Measurements from ENCODE around the gene CHCHD3. TPM values are rescaled to one million over a fixed set of nuclear protein-coding genes. Genes with fewer than 3 reads are reported as not detected.

Gene CHCHD3
- polyA plus RNA-seq, 3 donors, result 30.5 to 56.7 (median 48.8) TPM

GRCh38 chr7:133027397-133027796 lies 54.5 kb downstream of the CHCHD3 start:
- H3K9me3 ChIP-seq (replicated peaks in 1 of 2; ENCODE audit: control insufficient read depth in 1 of 2, insufficient read depth in 1 of 2, low read length in 2 of 2), result peaks cover 0 to 4% of the 10 kb centered on the region in 2 donors
- Mint-ChIP-seq H3K36me3 (peaks cover 9 to 19% of the 10 kb centered on the region in 2 donors), H3K27me3 (ENCODE audit: low read depth in 3 of 3) (peaks cover 0 to 1% (median 0%) of the 10 kb centered on the region in 3 donors), H3K4me3 (no peak overlapping the region), H3K27ac (no peak overlapping the region), H3K4me1 (no peaks in the 10 kb centered on the region), H3K9me3 (peaks cover 2 to 14% (median 8%) of the 10 kb centered on the region in 7 donors)
- no peak overlapping the region for H3K4me3 ChIP-seq (replicated peaks in 1 of 3; ENCODE audit: low read depth in 2 of 3, low read length in 3 of 3)
- no peaks in the 10 kb centered on the region for H3K27me3 ChIP-seq (ENCODE audit: control insufficient read depth in 2 of 2, insufficient read depth in 2 of 2, low read length in 2 of 2)
- intact Hi-C loops (cut with micrococcal nuclease), result no loop called here
- no peak overlapping the region for H3K4me2 ChIP-seq (replicated peaks; ENCODE audit: extremely low read depth, low read length, poor library complexity, severe bottlenecking)
- peaks cover 4 to 16% of the 10 kb centered on the region in 2 donors for H3K36me3 ChIP-seq (replicated peaks in 1 of 2; ENCODE audit: control insufficient read depth in 1 of 2, insufficient read depth in 2 of 2, low read length in 2 of 2)
- no peak for DNase-seq
- H3K4me1 ChIP-seq (ENCODE audit: control insufficient read depth in 1 of 2, insufficient read depth in 2 of 2, low read length in 2 of 2), result no peaks in the 10 kb centered on the region
- H3K9ac ChIP-seq (ENCODE audit: insufficient read depth, low read length, poor library complexity, severe bottlenecking), result no peak overlapping the region
- H2AFZ ChIP-seq (ENCODE audit: insufficient read depth, low read depth, low read length, poor library complexity, severe bottlenecking), result no peak overlapping the region
- TF ChIP-seq CTCF (IDR thresholded peaks at IDR 0.05), result no peak
- no peaks in the 10 kb centered on the region for H3K79me2 ChIP-seq (ENCODE audit: insufficient read depth, low read length)
- H3K27ac ChIP-seq (ENCODE audit: low read depth in 1 of 2, low read length in 2 of 2), result no peak overlapping the region
- H4K20me1 ChIP-seq (ENCODE audit: insufficient read depth, low read length), result no peaks in the 10 kb centered on the region

GRCh38 chr7:133026210-133026859 lies 55.6 kb downstream of the CHCHD3 start:
- H3K36me3 ChIP-seq (replicated peaks in 1 of 2; ENCODE audit: control insufficient read depth in 1 of 2, insufficient read depth in 2 of 2, low read length in 2 of 2), result peaks cover 4 to 21% of the 10 kb centered on the region in 2 donors
- no peak for DNase-seq
- no peak overlapping the region for H3K27ac Mint-ChIP-seq
- H3K79me2 ChIP-seq (ENCODE audit: insufficient read depth, low read length), result no peaks in the 10 kb centered on the region
- H3K9ac ChIP-seq (ENCODE audit: insufficient read depth, low read length, poor library complexity, severe bottlenecking), result no peak overlapping the region
- H3K4me1 Mint-ChIP-seq, result no peaks in the 10 kb centered on the region
- H4K20me1 ChIP-seq (ENCODE audit: insufficient read depth, low read length), result no peaks in the 10 kb centered on the region
- H3K27me3 ChIP-seq (ENCODE audit: control insufficient read depth in 2 of 2, insufficient read depth in 2 of 2, low read length in 2 of 2), result no peaks in the 10 kb centered on the region
- no peak overlapping the region for H3K4me2 ChIP-seq (replicated peaks; ENCODE audit: extremely low read depth, low read length, poor library complexity, severe bottlenecking)
- H2AFZ ChIP-seq (ENCODE audit: insufficient read depth, low read depth, low read length, poor library complexity, severe bottlenecking), result no peak overlapping the region
- no peak overlapping the region for H3K27ac ChIP-seq (ENCODE audit: low read depth in 1 of 2, low read length in 2 of 2)
- peaks cover 13 to 25% of the 10 kb centered on the region in 2 donors for H3K36me3 Mint-ChIP-seq
- peaks cover 0 to 4% of the 10 kb centered on the region in 2 donors for H3K9me3 ChIP-seq (replicated peaks in 1 of 2; ENCODE audit: control insufficient read depth in 1 of 2, insufficient read depth in 1 of 2, low read length in 2 of 2)
- WGBS (ENCODE audit: insufficient coverage), result 100% methylated on average over 1 of the region's 2 CpGs
- peaks cover 0 to 1% (median 0%) of the 10 kb centered on the region in 3 donors for H3K27me3 Mint-ChIP-seq (ENCODE audit: low read depth in 3 of 3)
- TF ChIP-seq CTCF (IDR thresholded peaks at IDR 0.05), result no peak
- H3K9me3 Mint-ChIP-seq, result peaks cover 2 to 14% (median 8%) of the 10 kb centered on the region in 7 donors
- H3K4me1 ChIP-seq (ENCODE audit: control insufficient read depth in 1 of 2, insufficient read depth in 2 of 2, low read length in 2 of 2), result no peaks in the 10 kb centered on the region
- no peak overlapping the region for H3K4me3 ChIP-seq (replicated peaks in 1 of 3; ENCODE audit: low read depth in 2 of 3, low read length in 3 of 3)
- no peak overlapping the region for H3K4me3 Mint-ChIP-seq
- intact Hi-C loops (cut with micrococcal nuclease), result no loop called here
